Measurements from ENCODE around the gene DUS2. TPM values are rescaled to one million over a fixed set of nuclear protein-coding genes. Genes with fewer than 3 reads are reported as not detected.
"Not testable (repeated sequence)": the region's sequence is repeated elsewhere in the genome, so short reads cannot be mapped to it uniquely, and the experiment has no call there.

Gene DUS2
- total RNA-seq, 2 experiments from 2014 or later: 34.2 to 35.1 TPM

- H3K27ac Mint-ChIP-seq: peak overlapping the region; percentile 67
- CTCF ChIA-PET: interaction anchor here (1.4 kb wide), 1 partner anchor 11 kb away, joined by 6 read pairs; no protein-coding TSS in a partner anchor
- H3K4me3 Mint-ChIP-seq: not testable (repeated sequence)
Observed at GRCh38 chr16:68110611-68111010, 87.5 kb downstream of the DUS2 start.

DNA sequence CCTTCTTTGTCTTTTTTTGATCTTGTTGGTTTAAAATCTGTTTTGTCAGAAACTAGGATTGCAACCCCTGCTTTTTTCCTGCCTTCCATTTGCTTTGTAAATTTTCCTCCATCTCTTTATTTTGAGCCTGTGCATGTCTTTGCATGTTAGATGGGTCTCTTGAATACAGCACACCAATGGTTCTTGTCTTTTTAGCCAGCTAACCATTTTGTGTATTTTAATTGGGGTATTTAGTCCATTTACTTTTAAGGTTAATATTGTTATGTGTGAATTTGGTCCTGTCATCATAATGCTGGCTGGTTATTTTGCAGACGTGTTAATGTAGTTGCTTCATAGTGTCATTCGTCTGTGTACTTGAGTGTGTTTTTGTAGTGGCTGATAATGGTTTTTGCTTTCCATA, 88.3 kb downstream of the DUS2 start:
- POLR2A ChIA-PET: interaction anchor here (0.7 to 1.4 kb wide), 5 partner anchors 8 to 89 kb away, joined by 3 to 4 read pairs (median 3); partner anchors contain the start of gene NFATC3
- H3K27ac Mint-ChIP-seq: peak overlapping the region; percentile 57
- H3K4me3 Mint-ChIP-seq: no peak overlapping the region

More at GRCh38 chr16:68110611-68111010, 87.5 kb downstream of the DUS2 start:
- DNase-seq; H3K27me3 Mint-ChIP-seq; ATAC-seq; intact Hi-C loops (cut with micrococcal nuclease): not testable (repeated sequence)
- Mint-ChIP-seq H3K4me1 (ENCODE audit: low read depth) (peaks cover 78% of the 10 kb centered on the region), H3K36me3 (ENCODE audit: low read depth) (peaks cover 49% of the 10 kb centered on the region), H3K9me3 (peaks cover 33% of the 10 kb centered on the region)
- POLR2A ChIA-PET: interaction anchor here (1.1 to 1.4 kb wide), 2 partner anchors 9 to 26 kb away, joined by 3 to 4 read pairs; partner anchors contain the start of gene NFATC3

GRCh38 chr16:68113059-68113761, 90.1 kb downstream of the DUS2 start:
- TF ChIP-seq, protein P1, sequence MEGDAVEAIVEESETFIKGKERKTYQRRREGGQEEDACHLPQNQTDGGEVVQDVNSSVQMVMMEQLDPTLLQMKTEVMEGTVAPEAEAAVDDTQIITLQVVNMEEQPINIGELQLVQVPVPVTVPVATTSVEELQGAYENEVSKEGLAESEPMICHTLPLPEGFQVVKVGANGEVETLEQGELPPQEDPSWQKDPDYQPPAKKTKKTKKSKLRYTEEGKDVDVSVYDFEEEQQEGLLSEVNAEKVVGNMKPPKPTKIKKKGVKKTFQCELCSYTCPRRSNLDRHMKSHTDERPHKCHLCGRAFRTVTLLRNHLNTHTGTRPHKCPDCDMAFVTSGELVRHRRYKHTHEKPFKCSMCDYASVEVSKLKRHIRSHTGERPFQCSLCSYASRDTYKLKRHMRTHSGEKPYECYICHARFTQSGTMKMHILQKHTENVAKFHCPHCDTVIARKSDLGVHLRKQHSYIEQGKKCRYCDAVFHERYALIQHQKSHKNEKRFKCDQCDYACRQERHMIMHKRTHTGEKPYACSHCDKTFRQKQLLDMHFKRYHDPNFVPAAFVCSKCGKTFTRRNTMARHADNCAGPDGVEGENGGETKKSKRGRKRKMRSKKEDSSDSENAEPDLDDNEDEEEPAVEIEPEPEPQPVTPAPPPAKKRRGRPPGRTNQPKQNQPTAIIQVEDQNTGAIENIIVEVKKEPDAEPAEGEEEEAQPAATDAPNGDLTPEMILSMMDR (IDR thresholded peaks at IDR 0.05): no peak
- DNase-seq (no peak), ATAC-seq (no peak)
- Mint-ChIP-seq H3K4me1 (ENCODE audit: low read depth) (peaks cover 86% of the 10 kb centered on the region), H3K27me3 (no peaks in the 10 kb centered on the region), H3K9me3 (peaks cover 31% of the 10 kb centered on the region), H3K27ac (peak overlapping the region; percentile 73), H3K4me3 (no peak overlapping the region), H3K36me3 (ENCODE audit: low read depth) (peaks cover 42% of the 10 kb centered on the region)
- ChIA-PET CTCF (interaction anchor here (0.8 to 1.3 kb wide), 3 partner anchors 20 to 21 kb away, joined by 3 to 4 read pairs (median 3); no protein-coding TSS in a partner anchor), POLR2A (no interaction called here)
- intact Hi-C loops (cut with micrococcal nuclease): no loop called here

More for the DNA sequence above, 88.3 kb downstream of the DUS2 start:
- no peak for ATAC-seq
- no peaks in the 10 kb centered on the region for H3K27me3 Mint-ChIP-seq
- intact Hi-C loops (cut with micrococcal nuclease): no loop called here
- peaks cover 31% of the 10 kb centered on the region for H3K9me3 Mint-ChIP-seq
- peaks cover 83% of the 10 kb centered on the region for H3K4me1 Mint-ChIP-seq (ENCODE audit: low read depth)
- peaks cover 47% of the 10 kb centered on the region for H3K36me3 Mint-ChIP-seq (ENCODE audit: low read depth)
- DNase-seq: no peak
- CTCF ChIA-PET: interaction anchor here (1.4 kb wide), 1 partner anchor 11 kb away, joined by 6 read pairs; no protein-coding TSS in a partner anchor
- TF ChIP-seq, protein P1 (IDR thresholded peaks at IDR 0.05): no peak

GRCh38 chr16:68113765-68114240, 90.7 kb downstream of the DUS2 start:
- Mint-ChIP-seq H3K27me3 (no peaks in the 10 kb centered on the region), H3K27ac (no peak overlapping the region), H3K9me3 (peaks cover 26% of the 10 kb centered on the region), H3K4me1 (ENCODE audit: low read depth) (peaks cover 85% of the 10 kb centered on the region), H3K4me3 (no peak overlapping the region), H3K36me3 (ENCODE audit: low read depth) (peaks cover 37% of the 10 kb centered on the region)
- ATAC-seq: no peak
- intact Hi-C loops (cut with micrococcal nuclease): no loop called here
- no peak for DNase-seq
- TF ChIP-seq, protein P1 (IDR thresholded peaks at IDR 0.05): no peak
- CTCF ChIA-PET: interaction anchor here (0.9 kb wide), 1 partner anchor 21 kb away, joined by 3 read pairs; no protein-coding TSS in a partner anchor
- POLR2A ChIA-PET: no interaction called here

GRCh38 chr16:68114939-68115338, 91.9 kb downstream of the DUS2 start:
- intact Hi-C loops (cut with micrococcal nuclease); CTCF ChIA-PET; H3K27me3 Mint-ChIP-seq; ATAC-seq; H3K4me3 Mint-ChIP-seq; DNase-seq: not testable (repeated sequence)
- Mint-ChIP-seq H3K36me3 (ENCODE audit: low read depth) (peaks cover 32% of the 10 kb centered on the region), H3K4me1 (ENCODE audit: low read depth) (peaks cover 84% of the 10 kb centered on the region), H3K9me3 (peaks cover 15% of the 10 kb centered on the region), H3K27ac (peak overlapping the region; percentile 12)
- POLR2A ChIA-PET: interaction anchor here (0.7 kb wide), 1 partner anchor 117 kb away, joined by 5 read pairs; no protein-coding TSS in a partner anchor

All from activated CD8-positive, alpha-beta T cell treated with anti-CD3 and anti-CD28 coated beads for 36 hours (primary cell).